H9 (cell line): ENCODE data around the gene POFUT2. TPM values are rescaled to one million over a fixed set of nuclear protein-coding genes. Genes with fewer than 3 reads are reported as not detected.
A peak's percentile ranks its signal among the peaks of the same experiment; 100 is the strongest.

Experiments used
- DNase-seq: peaks from one replicate; pipeline ENCODE4 v3.0.0-alpha.2; 2017
- H2AFZ ChIP-seq: one replicate; pipeline ENCODE4 v1.6.1; 2013; ENCODE audit warnings: mild to moderate bottlenecking, low read length, control low read depth, moderate library complexity
- H2AK5ac ChIP-seq: 2 replicates; pipeline ENCODE4 v1.6.1; 2013; ENCODE audit warnings: low read length, control low read depth, mixed read lengths; ENCODE audit not compliant: insufficient read length
- H2BK120ac ChIP-seq: one replicate; pipeline ENCODE4 v1.6.1; 2013; ENCODE audit warnings: low read depth, mild to moderate bottlenecking, low read length, control low read depth, inconsistent platforms; ENCODE audit not compliant: poor library complexity, severe bottlenecking
- H2BK12ac ChIP-seq: 2 replicates; pipeline ENCODE4 v1.6.1; 2013; ENCODE audit warnings: low read length, control low read depth, mixed read lengths, low read depth; ENCODE audit not compliant: insufficient read length
- H2BK15ac ChIP-seq: 2 replicates; pipeline ENCODE4 v1.6.1; 2013; ENCODE audit warnings: low read depth, low read length, control low read depth
- H2BK20ac ChIP-seq: one replicate; pipeline ENCODE4 v1.6.1; 2013; ENCODE audit warnings: low read depth, mild to moderate bottlenecking, low read length, control low read depth, inconsistent platforms; ENCODE audit not compliant: poor library complexity, severe bottlenecking
- H2BK5ac ChIP-seq: 2 replicates; pipeline ENCODE4 v1.6.1; 2013; ENCODE audit warnings: low read length, control low read depth, mixed read lengths; ENCODE audit not compliant: insufficient read length
- H3K14ac ChIP-seq: 2 replicates; pipeline ENCODE4 v1.6.1; 2013; ENCODE audit warnings: low read length, control low read depth; ENCODE audit not compliant: insufficient read depth
- H3K18ac ChIP-seq: 2 replicates; pipeline ENCODE4 v1.6.1; 2013; ENCODE audit warnings: low read depth, mild to moderate bottlenecking, mixed read lengths, low read length, control low read depth; ENCODE audit not compliant: insufficient read length
- H3K23ac ChIP-seq: 2 replicates; pipeline ENCODE4 v1.6.1; 2013; ENCODE audit warnings: low read length, control low read depth, mixed read lengths, low read depth; ENCODE audit not compliant: insufficient read length
- H3K23me2 ChIP-seq: 2 replicates; pipeline ENCODE4 v1.6.1; 2013; ENCODE audit warnings: low read depth, mild to moderate bottlenecking, mixed read lengths, low read length, control low read depth; ENCODE audit not compliant: insufficient read length, poor library complexity, severe bottlenecking
- H3K27ac ChIP-seq: 2 replicates; pipeline ENCODE4 v1.5.1; 2013; ENCODE audit warnings: low read length, control low read depth, mixed read lengths, low read depth; ENCODE audit not compliant: insufficient read length
- H3K27me3 ChIP-seq: 2 replicates; pipeline ENCODE4 v1.6.1; 2013; ENCODE audit warnings: low read length, control low read depth, inconsistent platforms; ENCODE audit not compliant: insufficient read depth
- H3K4ac ChIP-seq: 2 replicates; pipeline ENCODE4 v1.6.1; 2013; ENCODE audit warnings: low read depth, mild to moderate bottlenecking, control low read depth, inconsistent platforms, low read length, moderate library complexity
- H3K4me1 ChIP-seq: 2 replicates; pipeline ENCODE4 v1.6.1; 2013; ENCODE audit warnings: low read length, control low read depth, inconsistent platforms; ENCODE audit not compliant: insufficient read depth
- H3K4me2 ChIP-seq: 2 replicates; pipeline ENCODE4 v1.6.1; 2013; ENCODE audit warnings: low read length, control low read depth, mixed read lengths; ENCODE audit not compliant: insufficient read length, insufficient read depth
- H3K56ac ChIP-seq: 2 replicates; pipeline ENCODE4 v1.6.1; 2013; ENCODE audit warnings: low read depth, mild to moderate bottlenecking, mixed read lengths, low read length, control low read depth; ENCODE audit not compliant: insufficient read length
- H3K79me1 ChIP-seq: 2 replicates; pipeline ENCODE4 v1.6.1; 2013; ENCODE audit warnings: low read depth, mild to moderate bottlenecking, moderate library complexity, low read length, control low read depth, inconsistent platforms; ENCODE audit not compliant: insufficient read depth, poor library complexity, severe bottlenecking
- H3K79me2 ChIP-seq: 2 replicates; pipeline ENCODE4 v1.6.1; 2013; ENCODE audit warnings: low read length, control low read depth, inconsistent platforms; ENCODE audit not compliant: insufficient read depth
- H3K9ac ChIP-seq: 2 replicates; pipeline ENCODE4 v1.6.1; 2013; ENCODE audit warnings: low read length, control low read depth, mixed read lengths; ENCODE audit not compliant: insufficient read length; ENCODE audit errors: extremely low read depth
- H3K9me3 ChIP-seq: one replicate; pipeline ENCODE4 v1.6.1; 2013; ENCODE audit warnings: low read depth, low read length, inconsistent platforms; ENCODE audit not compliant: control insufficient read depth
- H3T11ph ChIP-seq: one replicate; pipeline ENCODE4 v1.6.1; 2013; ENCODE audit warnings: mild to moderate bottlenecking, low read length, control low read depth, inconsistent platforms
- H4K20me1 ChIP-seq: one replicate; pipeline ENCODE4 v1.6.1; 2013; ENCODE audit not compliant: control insufficient read depth, insufficient read length, insufficient read depth
- H4K5ac ChIP-seq: 2 replicates; pipeline ENCODE4 v1.6.1; 2013; ENCODE audit warnings: low read depth, mild to moderate bottlenecking, mixed read lengths, low read length, control low read depth; ENCODE audit not compliant: insufficient read length
- H4K8ac ChIP-seq: replicated peaks from 2 replicates; pipeline ENCODE4 v1.6.1; 2013; ENCODE audit warnings: low read length, control low read depth, mixed read lengths, low read depth; ENCODE audit not compliant: insufficient read length
- H4K91ac ChIP-seq: 2 replicates; pipeline ENCODE4 v1.6.1; 2013; ENCODE audit warnings: low read depth, mild to moderate bottlenecking, moderate library complexity, mixed read lengths, low read length, control low read depth; ENCODE audit not compliant: insufficient read length
- H3K27ac Mint-ChIP-seq, 3 experiments: 2 replicates in 2 of 3; 3 replicates in 1 of 3; pipeline ENCODE4 v1.8.0; 2020 to 2021; ENCODE audit warnings: mixed read lengths in 3 of 3, mild to moderate bottlenecking in 1 of 3, moderate library complexity in 1 of 3
- H3K27me3 Mint-ChIP-seq: 2 replicates; pipeline ENCODE4 v1.8.0; 2021; ENCODE audit warnings: low read depth, mild to moderate bottlenecking, moderate library complexity, mixed read lengths
- H3K36me3 Mint-ChIP-seq, 3 experiments: 2 replicates in 2 of 3; 3 replicates in 1 of 3; pipeline ENCODE4 v1.8.0; 2020 to 2021; ENCODE audit warnings: low read depth in 3 of 3, mixed read lengths in 3 of 3; ENCODE audit not compliant: insufficient read depth in 1 of 3
- H3K4me1 Mint-ChIP-seq, 2 experiments: 2 replicates each; pipeline ENCODE4 v1.8.0; 2020; ENCODE audit warnings: mixed read lengths in 2 of 2
- H3K4me3 Mint-ChIP-seq, 2 experiments: 2 replicates in 1 of 2; 3 replicates in 1 of 2; pipeline ENCODE4 v1.8.0; 2020 to 2021; ENCODE audit warnings: mild to moderate bottlenecking in 2 of 2, mixed read lengths in 2 of 2, moderate library complexity in 1 of 2
- H3K9me3 Mint-ChIP-seq, 2 experiments: 2 replicates in 1 of 2; 3 replicates in 1 of 2; pipeline ENCODE4 v1.8.0; 2020; ENCODE audit warnings: mild to moderate bottlenecking in 2 of 2, mixed read lengths in 2 of 2, moderate library complexity in 1 of 2
- CTCF ChIP-seq: fragments of 200-600 bp; sonication (generic); conservative IDR thresholded peaks from 3 replicates; pipeline ENCODE4 v1.8.0; 2021; ENCODE audit warnings: antibody characterized with exemption, mild to moderate bottlenecking
- WGBS: extraction: QIAGEN DNeasy Blood & Tissue Kit; methylation state at CpG from one replicate; pipeline ENCODE4 v1.1.7; 2013; ENCODE audit warnings: missing lambda C conversion rate, low lambda C conversion rate, mixed read lengths; ENCODE audit not compliant: insufficient read length; ENCODE audit errors: extremely low coverage; 5-methylcytosine and 5-hydroxymethylcytosine counted together
- total RNA-seq: library from RNA; stranded (reverse); gene quantifications from 2 replicates; pipeline ENCODE4 v1.2.1, GENCODE V29; 2021

The POFUT2 gene
- total RNA-seq, 1 experiment from 2014 or later = 34.8 TPM

- Histone ChIP-seq H3K79me2 (no peaks in the 10 kb centered on the region), H2AK5ac (no peak overlapping the region), H3K9me3 (no peaks in the 10 kb centered on the region), H3K27ac (no peak overlapping the region), H2BK5ac (no peak overlapping the region), H3K18ac (no peak overlapping the region), H3K14ac (no peak overlapping the region), H2AFZ (no peak overlapping the region), H3K23me2 (no peaks in the 10 kb centered on the region), H2BK20ac (no peak overlapping the region), H3K23ac (no peak overlapping the region), H3K56ac (no peak overlapping the region), H3K27me3 (no peaks in the 10 kb centered on the region), H4K20me1 (no peaks in the 10 kb centered on the region), H3K79me1 (no peaks in the 10 kb centered on the region), H3K9ac (no peak overlapping the region), H2BK120ac (no peak overlapping the region), H3K4ac (no peak overlapping the region), H4K91ac (no peak overlapping the region), H3K4me2 (no peak overlapping the region), H2BK12ac (no peak overlapping the region), H4K5ac (no peak overlapping the region), H2BK15ac (no peak overlapping the region), H3K4me1 (no peaks in the 10 kb centered on the region; the same call in 1 of the 2 replicates), H3T11ph (no peak overlapping the region), H4K8ac (no peak overlapping the region)
- Mint-ChIP-seq H3K4me1 (peaks cover 28 to 31% of the 10 kb centered on the region in 2 experiments), H3K27ac (peak overlapping the region; percentile 46 to 88 (median 63); a peak in 6 of 7 replicates), H3K4me3 (peak overlapping the region in 1 of 2 experiments; percentile 35; a peak in 1 of 5 replicates), H3K36me3 (peaks cover 0 to 8% (median 0%) of the 10 kb centered on the region in 3 experiments; a peak in 1 of 7 replicates), H3K9me3 (no peaks in the 10 kb centered on the region), H3K27me3 (no peaks in the 10 kb centered on the region)
- no peak for TF ChIP-seq CTCF
- WGBS = no CpG with 5 or more reads among the region's 40 CpGs
- peak; percentile 74 for DNase-seq
Observed at GRCh38 chr21:45294509-45295291, 7.0 kb upstream of the POFUT2 start.
